Measurements from ENCODE around the gene IQCH.

- TF ChIP-seq FOXJ3 (CRISPR knock-in tag; IDR thresholded peaks at IDR 0.05) (no peak), RCOR1 (IDR thresholded peaks at IDR 0.05; ENCODE audit: low read length) (no peak), RXRA (IDR thresholded peaks at IDR 0.05; ENCODE audit: borderline replicate concordance, low read depth) (no peak), SIN3A (IDR thresholded peaks at IDR 0.05; ENCODE audit: borderline replicate concordance, low read depth, low read length) (no peak), RAD21 (IDR thresholded peaks at IDR 0.05; ENCODE audit: low read length) (no peak), CTCF (IDR thresholded peaks at IDR 0.05) (no peak), NRF1 (IDR thresholded peaks at IDR 0.05; ENCODE audit: low read depth, low read length) (no peak), EZH2phosphoT487 (IDR thresholded peaks at IDR 0.05; ENCODE audit: borderline replicate concordance, low read depth) (no peak), CHD2 (IDR thresholded peaks at IDR 0.05; ENCODE audit: low read length, partially characterized antibody) (no peak), REST (IDR thresholded peaks at IDR 0.05; ENCODE audit: low read depth, low read length) (no peak)
Measured at GRCh38 chr15:67372986-67373675, 118.5 kb downstream of the IQCH start.
